Measurements from ENCODE around the gene RNF123.
"Not testable (repeated sequence)": the region's sequence is repeated elsewhere in the genome, so short reads cannot be mapped to it uniquely, and the experiment has no call there.

RNF123 gene

DNA sequence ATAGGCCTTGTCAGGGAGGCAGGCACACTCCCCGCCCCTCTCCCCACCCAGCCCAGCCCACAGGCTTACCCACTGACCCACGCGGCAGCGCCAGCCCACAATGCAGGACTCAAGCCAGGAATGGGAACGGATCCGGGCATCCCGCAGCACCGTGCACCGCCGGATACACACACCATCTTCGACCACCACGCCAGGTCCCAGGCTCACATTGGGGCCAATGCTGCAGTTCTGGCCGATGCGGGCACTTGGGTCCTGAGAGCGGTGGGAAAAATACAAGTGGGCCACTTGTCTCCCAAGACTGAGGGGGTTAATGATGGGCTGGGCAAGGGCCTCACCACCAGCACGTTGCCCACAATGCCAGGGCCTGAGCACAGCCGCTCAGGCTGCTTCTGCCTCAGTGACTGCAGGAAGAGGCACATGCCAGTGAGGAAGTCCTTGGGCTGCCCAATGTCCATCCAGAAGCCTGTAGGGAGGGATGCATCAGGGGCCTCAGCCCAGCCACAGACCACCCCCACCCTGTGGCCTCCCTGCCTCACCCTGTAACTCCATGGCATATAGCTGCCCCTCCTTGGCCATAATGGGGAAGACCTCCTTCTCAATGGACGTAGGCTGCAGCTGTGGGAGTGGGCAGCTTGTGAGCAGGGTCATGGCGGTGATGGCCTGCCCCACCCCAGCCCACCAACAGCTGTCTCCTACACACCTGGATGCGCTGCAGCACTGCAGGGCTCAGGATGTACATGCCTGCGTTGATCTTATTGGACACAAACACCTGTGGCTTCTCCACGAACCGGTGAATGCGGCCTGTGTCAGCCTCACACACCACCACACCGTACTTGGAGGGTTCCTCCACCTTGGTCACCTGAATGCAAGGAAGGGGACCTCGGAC is 32.8 kb downstream of the RNF123 start:
- no peak for DNase-seq

DNA sequence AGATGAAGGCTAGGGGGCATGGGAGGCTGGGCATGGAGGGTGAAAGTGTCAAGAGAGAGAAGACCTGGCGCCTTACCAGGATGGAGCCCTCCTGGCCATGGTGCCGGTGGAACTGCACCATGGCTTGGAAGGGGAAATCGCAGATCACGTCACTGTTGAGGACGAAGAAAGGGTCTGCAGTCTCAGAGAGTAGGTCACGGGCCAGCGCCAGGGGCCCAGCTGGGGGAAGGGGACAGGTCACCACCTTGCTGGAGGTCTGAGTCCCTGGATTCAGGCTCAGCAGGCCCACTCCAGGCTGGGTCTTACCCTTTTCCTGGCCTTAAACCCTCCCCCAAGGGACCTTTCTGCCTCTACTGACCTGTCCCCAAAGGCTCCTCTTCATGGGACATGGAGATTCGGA is 33.5 kb downstream of the RNF123 start:
- no peak for DNase-seq

DNA sequence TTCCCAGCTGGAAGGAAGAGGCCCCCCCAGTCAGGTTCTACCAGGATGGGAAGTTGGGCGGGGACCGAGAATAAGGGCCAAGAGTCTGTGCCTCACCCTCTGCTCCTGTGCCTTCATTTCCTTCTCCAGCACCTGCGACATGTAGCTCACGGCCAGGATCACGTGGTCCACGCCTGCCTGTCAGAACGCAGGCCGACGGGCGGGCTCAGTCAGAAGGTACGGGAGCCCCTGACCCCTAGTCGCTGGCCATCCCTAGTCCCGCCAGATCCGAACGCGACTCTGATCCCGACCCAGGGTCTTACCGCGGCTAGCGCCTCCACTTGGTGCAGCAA is 33.9 kb downstream of the RNF123 start:
- DNase-seq = peak; percentile 32 to 53 (median 34)

- DNase-seq = peak; percentile 99
Observed at GRCh38 chr3:49723628-49724551, 34.5 kb downstream of the RNF123 start, which contains the start of gene GMPPB. GMPPB (minus strand) TSS chr3:49723951; CDS start chr3:49723726, 225 bp downstream.

DNA sequence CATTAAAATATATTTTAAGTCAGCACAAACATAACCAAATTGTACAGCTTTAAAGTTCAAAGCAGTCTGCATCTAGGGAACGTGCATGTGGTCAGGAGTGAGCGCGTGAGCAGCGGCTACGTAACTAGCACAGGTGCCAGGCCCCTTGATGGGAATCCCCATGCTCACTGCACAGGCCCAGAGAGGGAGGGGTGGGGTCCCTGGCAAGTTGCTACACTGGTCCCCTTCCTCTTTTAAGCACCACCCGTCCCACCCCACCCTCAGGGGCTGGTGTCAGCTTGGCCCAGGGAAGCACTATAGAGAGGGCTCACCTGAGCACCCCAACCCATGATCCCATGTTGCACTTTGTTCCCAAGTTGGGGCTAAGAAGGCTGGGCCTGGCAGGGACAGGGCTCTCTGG is 35.2 kb downstream of the RNF123 start:
- no peak for DNase-seq

GRCh38 chr3:49725906-49726681 is 36.7 kb downstream of the RNF123 start:
- no peak for DNase-seq

GRCh38 chr3:49727154-49727923 is 38.0 kb downstream of the RNF123 start:
- no peak for DNase-seq

GRCh38 chr3:49727924-49728361 is 38.6 kb downstream of the RNF123 start:
- DNase-seq = no peak

DNA sequence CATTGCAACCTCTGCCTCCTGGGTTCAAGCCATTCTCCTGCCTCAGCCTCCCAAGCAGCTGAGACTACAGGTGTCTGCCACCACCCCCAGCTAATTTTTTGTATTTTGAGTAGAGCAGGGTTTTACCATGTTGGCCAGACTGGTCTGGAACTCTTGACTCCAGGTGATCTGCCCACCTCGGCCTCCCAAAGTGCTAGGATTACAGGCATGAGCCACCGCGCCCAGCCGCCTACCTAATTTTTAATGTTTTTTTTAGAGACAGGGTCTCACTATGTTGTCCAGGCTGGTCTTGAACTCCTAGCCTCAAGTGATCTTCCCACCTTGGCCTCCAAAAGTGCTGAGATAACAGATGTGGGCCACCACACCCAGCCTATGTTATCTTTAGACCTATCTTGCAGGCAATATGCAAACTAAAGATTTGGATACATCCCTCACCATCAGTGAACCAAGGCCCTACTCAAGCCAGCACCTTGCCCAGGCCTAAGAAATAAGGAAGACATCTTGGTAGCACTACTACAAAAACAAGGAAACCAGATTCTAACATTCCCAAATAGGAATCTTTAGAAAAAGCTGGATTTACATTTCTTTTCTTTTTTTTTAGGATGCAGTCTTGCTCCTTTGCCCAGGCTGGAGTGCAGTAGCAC is 40.7 kb downstream of the RNF123 start:
- DNase-seq = no peak

DNA sequence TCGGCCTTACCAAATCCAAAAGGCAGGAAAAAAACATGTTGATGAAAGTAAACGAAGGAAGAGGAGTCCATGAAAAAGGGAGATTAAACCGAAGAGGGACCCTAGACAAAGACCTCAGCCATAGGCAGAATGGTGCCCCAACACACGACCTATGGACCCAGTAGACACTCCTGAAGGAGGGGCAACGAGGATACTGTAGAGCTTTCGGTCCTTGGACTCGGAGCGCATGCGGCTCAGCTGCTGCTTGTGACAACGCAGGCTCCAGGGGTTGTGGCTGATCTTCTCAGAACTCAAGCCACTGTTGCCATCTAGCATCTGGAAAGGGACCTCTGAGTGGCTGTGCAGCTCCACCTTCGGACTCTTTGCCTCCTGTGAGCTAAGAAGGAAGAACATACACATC is 43.2 kb downstream of the RNF123 start:
- DNase-seq = no peak

DNA sequence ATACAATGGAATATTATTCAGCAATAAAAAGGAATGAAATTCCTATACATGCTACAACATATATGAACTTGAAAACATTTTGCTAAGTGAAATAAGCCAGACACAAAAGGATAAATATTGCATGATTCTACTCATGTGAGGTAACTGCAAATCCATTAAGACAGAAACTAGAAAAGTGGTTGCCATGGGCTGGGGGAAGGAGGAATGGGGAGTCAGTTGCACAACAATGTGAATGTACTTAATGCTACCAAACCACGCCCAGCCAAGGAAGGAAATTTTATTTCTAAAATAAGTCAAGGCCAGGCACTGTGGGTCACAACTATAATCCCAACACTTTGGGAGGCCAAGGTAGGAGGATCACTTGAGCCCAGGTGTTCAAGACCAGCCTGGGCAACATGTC is 44.2 kb downstream of the RNF123 start:
- no peak for DNase-seq

DNA sequence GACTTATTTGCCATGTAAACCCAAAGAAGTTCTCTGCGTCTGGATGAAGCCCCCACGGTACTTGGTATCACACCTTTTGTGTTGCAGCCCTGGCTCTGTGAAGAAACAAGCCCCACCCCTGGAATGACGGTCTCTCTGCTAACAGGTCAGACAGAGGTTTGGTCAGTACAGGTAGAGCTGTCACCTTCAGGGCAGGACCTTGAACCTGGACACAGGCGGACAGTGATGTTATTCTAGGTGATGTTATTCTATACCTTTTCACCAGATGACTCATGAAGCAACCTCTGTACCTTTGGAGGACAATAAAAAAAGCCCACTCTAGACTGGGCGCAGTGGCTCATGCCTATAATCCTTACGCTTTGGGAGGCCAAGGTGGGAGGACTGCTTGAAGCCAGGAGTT is 45.4 kb downstream of the RNF123 start:
- DNase-seq = no peak

- no peak for DNase-seq
Observed at GRCh38 chr3:49738067-49738713, 48.8 kb downstream of the RNF123 start.

- DNase-seq = no peak
Observed at GRCh38 chr3:49740427-49740826, 51.1 kb downstream of the RNF123 start.

DNA sequence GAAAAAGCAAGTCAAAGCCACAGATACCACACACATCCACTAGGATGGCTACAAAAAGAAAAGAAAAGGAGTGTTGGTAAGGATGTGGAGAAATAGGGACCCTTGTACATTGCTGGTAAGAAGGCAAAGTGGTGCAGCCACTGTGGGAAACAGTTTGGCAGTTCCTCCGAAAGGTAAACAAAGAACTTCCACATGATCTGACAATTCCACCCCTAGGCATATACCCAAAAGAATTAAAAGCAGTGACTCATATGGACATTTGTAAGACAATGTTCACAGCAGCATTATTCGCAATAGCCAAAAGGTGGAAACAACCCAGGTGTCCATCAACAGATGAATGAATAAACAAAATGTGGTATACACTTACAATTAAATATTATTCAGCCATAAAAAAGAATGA is 56.6 kb downstream of the RNF123 start:
- DNase-seq = no peak

GRCh38 chr3:49747792-49748480 is 58.6 kb downstream of the RNF123 start:
- no peak for DNase-seq

- not testable (repeated sequence) for DNase-seq
Observed at GRCh38 chr3:49748874-49749273, 59.5 kb downstream of the RNF123 start.

GRCh38 chr3:49750056-49750455 is 60.7 kb downstream of the RNF123 start:
- DNase-seq = no peak

DNA sequence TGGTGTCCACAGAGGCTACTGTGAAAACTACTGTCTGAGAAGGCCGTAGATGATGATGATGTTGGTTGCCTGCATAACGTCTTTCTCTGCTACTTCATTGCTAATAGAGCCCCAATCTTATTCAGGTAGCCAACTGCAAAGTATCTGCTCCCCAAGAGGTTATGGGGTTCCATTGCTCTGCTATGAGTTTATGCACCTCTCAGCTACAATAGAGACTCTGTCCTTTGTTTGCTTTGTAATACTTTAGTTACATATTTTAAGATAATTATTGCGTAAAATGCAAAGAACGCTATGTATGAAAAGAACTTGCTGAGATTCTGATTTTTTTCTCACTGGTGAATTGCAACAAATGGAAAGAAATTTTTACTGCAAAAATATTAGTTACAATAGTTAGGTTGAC is 62.1 kb downstream of the RNF123 start:
- DNase-seq = no peak

DNA sequence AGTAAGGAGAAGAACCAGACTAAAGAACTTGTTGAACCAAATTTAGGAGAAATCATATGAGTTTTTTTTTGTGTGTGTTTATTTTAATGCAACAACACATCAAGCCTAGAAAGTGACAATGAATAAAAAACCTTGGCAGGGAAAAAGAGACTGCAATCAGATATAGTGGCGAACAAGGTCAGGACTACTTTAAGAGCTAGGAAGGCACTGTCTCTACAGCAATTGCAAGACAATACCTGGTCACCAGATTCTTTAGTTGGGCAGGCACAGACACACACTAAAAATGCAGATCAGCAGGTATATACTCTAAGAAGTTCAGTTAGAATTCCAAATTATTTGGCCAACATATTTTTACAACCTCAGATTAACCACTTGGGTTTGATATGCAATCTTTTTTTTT is 65.2 kb downstream of the RNF123 start:
- no peak for DNase-seq
